K562 (cell line): Measurements from ENCODE around the gene TMEM138. TPM values are rescaled to one million over a fixed set of nuclear protein-coding genes. Genes with fewer than 3 reads are reported as not detected.

Experiments
- FOXA3 ChIP-seq, 2 experiments: fragments of 450-650 bp in 1 of 2; sonication (generic) in 1 of 2; formaldehyde crosslinking; IDR thresholded peaks in 1 of 2; conservative IDR thresholded peaks in 1 of 2; 2 replicates each; pipeline versions ENCODE4 v1.4.0 to v1.8.0; 2020 to 2022; ENCODE audit warnings: mild to moderate bottlenecking in 2 of 2, missing genetic modification reagents in 1 of 2
- KDM1A ChIP-seq, 2 experiments: fragments of 450-650 bp; IDR thresholded peaks; 2 replicates each; pipeline ENCODE4 v1.6.1; 2016; ENCODE audit warnings: mild to moderate bottlenecking in 2 of 2
- MTF1 ChIP-seq: fragments of 250-450 bp; sonication (Bioruptor Pico); IDR thresholded peaks from 2 replicates; pipeline ENCODE4 v1.9.0; 2021; ENCODE audit warnings: moderate library complexity, mild to moderate bottlenecking, inconsistent platforms, borderline replicate concordance
- PHF8 ChIP-seq: fragments of 200-600 bp; sonication (generic); IDR thresholded peaks from 2 replicates; pipeline ENCODE4 v1.6.1; 2012; ENCODE audit warnings: mixed run types, mild to moderate bottlenecking, inconsistent platforms, low read length, moderate library complexity, borderline replicate concordance
- TGIF2 ChIP-seq: sonication (generic); formaldehyde crosslinking; IDR thresholded peaks from 2 replicates; pipeline ENCODE4 v1.8.1; 2022; ENCODE audit warnings: mild to moderate bottlenecking, missing genetic modification reagents, moderate library complexity
- ZNF133 ChIP-seq: fragments of 250-450 bp; sonication (Bioruptor Pico); IDR thresholded peaks from 2 replicates; pipeline ENCODE4 v1.4.0; 2020; ENCODE audit warnings: mild to moderate bottlenecking
- ZNF551 ChIP-seq: fragments of 250-450 bp; sonication (Bioruptor Pico); IDR thresholded peaks from 2 replicates; pipeline ENCODE4 v1.5.0; 2021; ENCODE audit warnings: mild to moderate bottlenecking, moderate library complexity
- polyA plus RNA-seq, 8 experiments: library from polyadenylated mRNA; depleted of rRNA in 4 of 8; stranded (reverse) in 5 of 8; unstranded in 3 of 8; fragments of >200 nt; fragmentation: Nextera tagmentation in 2 of 8; fragmentation: Illumina TruSeq in 1 of 8; extraction: Ambion mirVana in 2 of 8; extraction: Trizol in 1 of 8; gene quantifications; 2 replicates each; pipeline versions ENCODE4 v1.2.1 to v1.2.3, GENCODE V29; 2011 to 2014; ENCODE audit warnings: inconsistent platforms in 1 of 8, missing spikeins in 1 of 8
- total RNA-seq, 7 experiments: library from RNA; depleted of rRNA in 6 of 7; stranded (reverse); fragments of >200 nt in 6 of 7; fragmentation: Illumina TruSeq in 2 of 7; extraction: Trizol in 2 of 7; gene quantifications; 2 replicates each; pipeline versions ENCODE4 v1.2.1 to v1.2.3, GENCODE V29; 2011 to 2021; ENCODE audit warnings: low replicate concordance in 1 of 7
- TF ChIP-seq, protein P1 (sequence below): sonication (generic); formaldehyde crosslinking; IDR thresholded peaks from 2 replicates; pipeline ENCODE4 v1.8.0; 2022; ENCODE audit warnings: mild to moderate bottlenecking, low read depth, missing genetic modification reagents
- TF ChIP-seq, protein P2 (sequence below): sonication (generic); formaldehyde crosslinking; IDR thresholded peaks from 2 replicates; pipeline ENCODE4 v1.8.0; 2022; ENCODE audit warnings: missing genetic modification reagents, mild to moderate bottlenecking, borderline replicate concordance
- TF ChIP-seq, protein P3 (sequence below), 2 experiments: IDR thresholded peaks in 1 of 2; conservative IDR thresholded peaks in 1 of 2; 2 replicates each; pipeline ENCODE4 v1.6.1; 2016; ENCODE audit warnings: low read depth in 2 of 2, mild to moderate bottlenecking in 1 of 2, missing compliant biosample characterization in 1 of 2, missing genetic modification characterization in 1 of 2, moderate library complexity in 1 of 2

The TMEM138 gene
- total and polyA plus RNA-seq, 9 of the 15 experiments (the other 6 are each of a cell fraction or from before 2014, with no cell fraction given) = 23.2 to 168 (median 63.1) TPM

DNA sequence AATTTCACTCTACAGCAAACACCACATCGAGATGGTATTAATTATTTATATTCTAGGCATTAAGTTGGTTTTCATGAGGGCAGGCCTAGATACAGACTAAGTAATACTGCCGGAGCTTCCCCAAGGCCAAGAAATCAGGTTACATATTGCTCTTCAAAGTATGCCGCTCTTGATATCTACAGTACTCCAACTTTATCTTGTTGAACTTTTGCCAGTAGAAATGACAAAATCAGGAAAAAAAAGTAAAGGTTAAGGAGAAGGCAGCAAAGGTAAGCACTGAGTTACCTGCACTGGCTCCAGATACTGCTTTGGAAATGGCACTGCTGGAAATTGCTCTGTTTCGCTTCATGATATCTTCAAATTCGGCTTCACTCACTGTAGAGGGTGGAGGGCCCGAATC is 53.2 kb downstream of the TMEM138 start (continued):
- TF ChIP-seq KDM1A (IDR thresholded peaks at IDR 0.05) (no peak), ZNF551 (CRISPR knock-in tag) (no peak), ZNF133 (CRISPR knock-in tag) (no peak), FOXA3 (CRISPR knock-in tag; conservative IDR thresholded peaks at IDR 0.05 in 1 of 2, IDR thresholded peaks at IDR 0.05 in 1 of 2) (no peak), PHF8 (no peak), TGIF2 (CRISPR knock-in tag) (no peak), MTF1 (CRISPR knock-in tag) (no peak)
- TF ChIP-seq, protein P1, sequence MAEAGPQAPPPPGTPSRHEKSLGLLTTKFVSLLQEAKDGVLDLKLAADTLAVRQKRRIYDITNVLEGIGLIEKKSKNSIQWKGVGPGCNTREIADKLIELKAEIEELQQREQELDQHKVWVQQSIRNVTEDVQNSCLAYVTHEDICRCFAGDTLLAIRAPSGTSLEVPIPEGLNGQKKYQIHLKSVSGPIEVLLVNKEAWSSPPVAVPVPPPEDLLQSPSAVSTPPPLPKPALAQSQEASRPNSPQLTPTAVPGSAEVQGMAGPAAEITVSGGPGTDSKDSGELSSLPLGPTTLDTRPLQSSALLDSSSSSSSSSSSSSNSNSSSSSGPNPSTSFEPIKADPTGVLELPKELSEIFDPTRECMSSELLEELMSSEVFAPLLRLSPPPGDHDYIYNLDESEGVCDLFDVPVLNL (CRISPR knock-in tag) = no peak
- TF ChIP-seq, protein P2, sequence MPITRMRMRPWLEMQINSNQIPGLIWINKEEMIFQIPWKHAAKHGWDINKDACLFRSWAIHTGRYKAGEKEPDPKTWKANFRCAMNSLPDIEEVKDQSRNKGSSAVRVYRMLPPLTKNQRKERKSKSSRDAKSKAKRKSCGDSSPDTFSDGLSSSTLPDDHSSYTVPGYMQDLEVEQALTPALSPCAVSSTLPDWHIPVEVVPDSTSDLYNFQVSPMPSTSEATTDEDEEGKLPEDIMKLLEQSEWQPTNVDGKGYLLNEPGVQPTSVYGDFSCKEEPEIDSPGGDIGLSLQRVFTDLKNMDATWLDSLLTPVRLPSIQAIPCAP (CRISPR knock-in tag) = no peak
- TF ChIP-seq, protein P3, sequence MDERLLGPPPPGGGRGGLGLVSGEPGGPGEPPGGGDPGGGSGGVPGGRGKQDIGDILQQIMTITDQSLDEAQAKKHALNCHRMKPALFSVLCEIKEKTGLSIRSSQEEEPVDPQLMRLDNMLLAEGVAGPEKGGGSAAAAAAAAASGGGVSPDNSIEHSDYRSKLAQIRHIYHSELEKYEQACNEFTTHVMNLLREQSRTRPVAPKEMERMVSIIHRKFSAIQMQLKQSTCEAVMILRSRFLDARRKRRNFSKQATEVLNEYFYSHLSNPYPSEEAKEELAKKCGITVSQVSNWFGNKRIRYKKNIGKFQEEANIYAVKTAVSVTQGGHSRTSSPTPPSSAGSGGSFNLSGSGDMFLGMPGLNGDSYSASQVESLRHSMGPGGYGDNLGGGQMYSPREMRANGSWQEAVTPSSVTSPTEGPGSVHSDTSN (CRISPR knock-in tag; IDR thresholded peaks at IDR 0.05; ENCODE audit: low read depth) = no peak
- TF ChIP-seq, protein P3 (tag; conservative IDR thresholded peaks at IDR 0.05; ENCODE audit: low read depth) = no peak
